Measurements from ENCODE around the gene STARD10.

The STARD10 gene

DNA sequence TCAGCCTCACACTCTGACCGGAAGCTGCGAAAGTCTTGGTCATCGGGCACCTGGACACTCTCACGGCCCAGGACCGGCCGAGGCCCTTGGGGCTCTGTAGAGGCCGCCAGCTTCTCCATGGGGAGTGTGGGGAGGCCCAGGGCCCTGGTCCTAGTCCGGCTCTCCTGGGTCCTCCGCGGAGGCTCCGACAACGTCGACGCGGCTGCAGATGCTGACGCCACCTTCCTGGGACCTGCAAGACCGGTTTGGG lies 12.9 kb downstream of the STARD10 start:
- ChIA-PET POLR2A (no interaction called here), CTCF (interaction anchor here (1.1 to 2.5 kb wide), 3 partner anchors 8 to 32 kb away, joined by 4 to 8 read pairs (median 5); no protein-coding TSS in a partner anchor)
- peak overlapping the region; percentile 53 for H3K4me3 ChIP-seq (ENCODE audit: low read depth, low read length)
- no peak for DNase-seq (ENCODE audit: low read depth, low spot score)
- TF ChIP-seq, protein P1, sequence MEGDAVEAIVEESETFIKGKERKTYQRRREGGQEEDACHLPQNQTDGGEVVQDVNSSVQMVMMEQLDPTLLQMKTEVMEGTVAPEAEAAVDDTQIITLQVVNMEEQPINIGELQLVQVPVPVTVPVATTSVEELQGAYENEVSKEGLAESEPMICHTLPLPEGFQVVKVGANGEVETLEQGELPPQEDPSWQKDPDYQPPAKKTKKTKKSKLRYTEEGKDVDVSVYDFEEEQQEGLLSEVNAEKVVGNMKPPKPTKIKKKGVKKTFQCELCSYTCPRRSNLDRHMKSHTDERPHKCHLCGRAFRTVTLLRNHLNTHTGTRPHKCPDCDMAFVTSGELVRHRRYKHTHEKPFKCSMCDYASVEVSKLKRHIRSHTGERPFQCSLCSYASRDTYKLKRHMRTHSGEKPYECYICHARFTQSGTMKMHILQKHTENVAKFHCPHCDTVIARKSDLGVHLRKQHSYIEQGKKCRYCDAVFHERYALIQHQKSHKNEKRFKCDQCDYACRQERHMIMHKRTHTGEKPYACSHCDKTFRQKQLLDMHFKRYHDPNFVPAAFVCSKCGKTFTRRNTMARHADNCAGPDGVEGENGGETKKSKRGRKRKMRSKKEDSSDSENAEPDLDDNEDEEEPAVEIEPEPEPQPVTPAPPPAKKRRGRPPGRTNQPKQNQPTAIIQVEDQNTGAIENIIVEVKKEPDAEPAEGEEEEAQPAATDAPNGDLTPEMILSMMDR (IDR thresholded peaks at IDR 0.05; ENCODE audit: insufficient read depth, low read length, missing control alignments), result no peak

DNA sequence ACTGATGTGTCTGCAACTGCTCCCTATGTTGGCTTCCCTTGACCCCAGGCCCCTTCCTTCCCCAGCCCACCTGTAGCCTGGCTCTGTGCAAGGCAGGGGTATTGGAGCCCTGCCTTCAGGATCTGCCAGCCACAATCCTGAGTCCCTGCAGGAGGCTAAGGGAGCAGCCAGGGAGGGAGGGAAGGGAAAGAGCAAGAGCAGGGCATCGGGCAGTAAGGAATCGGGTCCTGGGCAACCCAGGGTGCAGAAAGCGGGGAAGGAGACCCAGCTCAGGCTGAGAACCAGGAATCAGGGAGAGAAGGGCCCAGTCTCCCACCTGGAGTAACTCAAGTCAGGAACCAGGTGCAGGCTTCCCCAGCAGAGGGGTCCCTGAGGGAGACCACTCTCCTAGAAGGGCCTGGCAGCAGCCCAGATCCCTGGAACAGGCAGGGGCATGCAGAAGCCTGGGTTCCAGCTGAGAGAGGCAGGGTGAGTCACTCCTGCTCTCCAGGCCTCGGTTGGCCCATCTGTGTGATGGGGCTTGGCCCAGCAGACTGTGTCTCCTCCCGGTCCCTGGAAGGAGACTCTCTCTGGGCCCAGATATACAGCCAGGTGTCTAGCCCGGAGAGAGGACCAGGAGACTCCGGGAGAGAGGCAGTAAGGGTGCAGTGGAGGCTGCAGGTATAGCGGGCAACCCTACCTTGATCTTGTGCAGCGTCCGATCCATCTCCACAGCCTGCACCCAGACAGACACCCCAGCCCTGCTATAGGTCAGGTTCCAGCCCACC lies 13.4 kb downstream of the STARD10 start:
- ChIA-PET CTCF (interaction anchor here (1.1 to 2.5 kb wide), 4 partner anchors 7 to 33 kb away, joined by 4 to 10 read pairs (median 6); no protein-coding TSS in a partner anchor), POLR2A (no interaction called here)
- no peak for DNase-seq (ENCODE audit: low read depth, low spot score)
- TF ChIP-seq, protein P1 (IDR thresholded peaks at IDR 0.05; ENCODE audit: insufficient read depth, low read length, missing control alignments), result no peak
- H3K4me3 ChIP-seq (ENCODE audit: low read depth, low read length), result peak overlapping the region; percentile 53

DNA sequence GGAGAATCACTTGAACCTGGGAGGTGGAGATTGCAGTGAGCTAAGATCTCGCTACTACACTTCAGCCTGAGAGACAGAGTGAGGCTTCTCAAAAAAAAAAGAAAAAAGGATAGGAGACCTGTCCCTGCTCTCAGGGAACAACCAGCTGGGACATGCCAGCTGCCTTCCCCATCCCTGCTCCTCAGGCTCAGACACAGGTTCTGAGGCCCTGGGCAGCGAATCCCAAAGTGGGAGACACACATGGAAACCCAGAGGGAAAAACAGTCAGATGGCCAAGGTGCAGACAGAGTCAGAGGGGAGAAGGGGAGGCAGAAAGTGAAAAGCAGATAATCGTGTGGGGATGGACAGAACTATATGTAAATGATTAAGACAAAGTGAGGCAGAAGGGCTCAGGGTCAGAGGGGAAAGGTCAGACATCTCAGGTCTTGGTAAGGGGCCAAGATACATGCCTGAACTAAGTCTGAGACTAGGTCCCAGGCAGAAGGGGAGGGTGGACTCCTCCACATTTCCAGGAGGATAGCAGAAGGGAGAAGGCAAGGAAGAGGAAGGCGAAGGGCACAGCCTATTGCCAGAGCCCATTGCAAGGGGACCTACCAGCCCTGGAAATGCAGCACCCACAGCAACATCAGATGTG lies 14.2 kb downstream of the STARD10 start:
- H3K4me3 ChIP-seq (ENCODE audit: low read depth, low read length), result no peak overlapping the region
- ChIA-PET CTCF (interaction anchor here (1.4 to 2.2 kb wide), 2 partner anchors 13 to 34 kb away, joined by 3 to 10 read pairs; no protein-coding TSS in a partner anchor), POLR2A (no interaction called here)
- no peak for DNase-seq (ENCODE audit: low read depth, low spot score)
- TF ChIP-seq, protein P1 (IDR thresholded peaks at IDR 0.05; ENCODE audit: insufficient read depth, low read length, missing control alignments), result no peak

DNA sequence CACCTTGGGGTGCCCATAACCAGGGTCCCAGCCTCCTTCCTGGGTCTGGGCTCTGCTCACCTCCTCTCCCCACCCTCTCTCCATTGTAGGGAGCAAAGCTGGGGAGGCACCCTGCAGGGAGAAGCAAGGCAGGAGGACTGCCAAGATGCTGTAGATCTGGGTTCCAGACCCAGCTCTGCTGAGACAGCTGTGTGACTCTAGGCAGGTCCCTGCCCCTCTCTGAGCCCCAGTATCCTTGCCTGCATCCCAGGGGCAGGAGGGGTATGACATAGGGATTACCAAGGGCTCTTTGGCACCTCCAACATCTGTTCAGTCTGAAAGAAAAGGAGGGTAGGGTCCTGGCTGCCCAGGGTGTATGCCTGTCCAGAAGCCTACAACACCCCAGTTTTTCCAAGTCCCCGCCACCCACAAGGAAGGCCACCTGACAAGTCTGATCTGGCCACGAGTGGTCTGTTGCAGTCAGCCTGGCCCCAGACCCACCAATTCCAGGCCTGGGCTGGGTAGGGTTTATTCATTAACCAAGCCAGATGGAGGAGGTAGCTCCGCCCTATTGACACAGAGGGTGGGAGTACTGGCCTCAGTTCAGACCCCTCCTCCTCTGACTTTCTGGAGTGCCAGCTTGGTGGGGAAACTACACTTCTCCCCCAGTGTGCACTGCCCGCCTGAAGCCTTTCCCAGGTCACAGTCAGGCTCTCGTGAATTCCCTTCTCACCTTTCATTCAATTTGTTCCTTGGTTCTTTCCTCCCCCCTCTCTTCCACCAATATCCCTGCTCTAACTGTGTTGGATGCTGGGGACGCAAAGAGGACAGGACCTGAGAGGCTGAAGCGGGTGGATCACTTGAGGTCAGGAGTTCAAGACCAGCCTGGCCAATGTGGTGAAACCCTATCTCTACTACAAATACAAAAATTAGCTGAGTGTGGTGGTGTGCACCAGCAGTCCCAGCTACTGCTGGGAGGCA lies 15.0 kb downstream of the STARD10 start:
- H3K4me3 ChIP-seq (ENCODE audit: low read depth, low read length), result no peak overlapping the region
- TF ChIP-seq, protein P1 (IDR thresholded peaks at IDR 0.05; ENCODE audit: insufficient read depth, low read length, missing control alignments), result no peak
- CTCF ChIA-PET, result interaction anchor here (1.4 to 2.2 kb wide), 3 partner anchors 14 to 55 kb away, joined by 3 to 10 read pairs (median 3); no protein-coding TSS in a partner anchor
- POLR2A ChIA-PET, result no interaction called here
- DNase-seq (ENCODE audit: low read depth, low spot score), result no peak

DNA sequence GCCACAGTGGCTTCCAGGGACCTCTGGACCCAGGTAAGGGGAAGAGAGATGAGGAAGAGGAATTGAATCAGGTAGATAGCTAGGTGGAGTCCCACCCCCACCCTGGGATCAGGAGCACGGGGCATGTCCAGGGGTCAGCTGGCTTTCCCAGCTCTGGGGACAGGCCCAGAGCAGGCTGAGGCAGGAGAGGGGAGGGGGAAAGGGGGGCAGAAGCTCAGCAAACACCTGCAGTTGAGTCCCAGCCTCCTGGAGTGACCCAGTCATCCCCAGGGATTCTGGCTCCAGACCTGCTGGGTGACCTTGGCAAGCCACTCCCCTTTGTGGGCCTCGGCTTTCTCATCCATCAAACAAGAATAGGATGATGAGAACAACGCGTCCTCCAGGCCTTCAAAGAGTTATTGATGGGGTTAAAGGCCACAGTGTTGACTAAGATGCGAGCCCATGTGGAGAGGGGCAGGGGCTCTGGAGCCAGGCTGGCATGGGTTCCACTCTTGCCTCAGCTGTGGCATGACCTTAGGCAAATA lies 16.0 kb downstream of the STARD10 start:
- ChIA-PET CTCF (interaction anchor here (1.5 to 2.2 kb wide), 2 partner anchors 15 to 54 kb away, joined by 3 to 10 read pairs; no protein-coding TSS in a partner anchor), POLR2A (no interaction called here)
- no peak for DNase-seq (ENCODE audit: low read depth, low spot score)
- H3K4me3 ChIP-seq (ENCODE audit: low read depth, low read length), result no peak overlapping the region
- TF ChIP-seq, protein P1 (IDR thresholded peaks at IDR 0.05; ENCODE audit: insufficient read depth, low read length, missing control alignments), result no peak
